Uterus (tissue), 4 donors: ENCODE measurements around the gene RNU6-8. TPM values are rescaled to one million over a fixed set of nuclear protein-coding genes. Genes with fewer than 3 reads are reported as not detected.

Source experiments
- DNase-seq, 2 donors: peaks; one replicate each; pipeline ENCODE4 v3.0.0-alpha.2; 2019 to 2020
- H3K27ac ChIP-seq, 2 donors: fragments of 200-600 bp; sonication (generic); 1 replicate in 1 of 2; 2 replicates in 1 of 2; pipeline ENCODE4 v1.5.1; 2016 to 2018
- H3K27me3 ChIP-seq, 2 donors: fragments of 200-600 bp; sonication (generic); one replicate each; pipeline ENCODE4 v1.5.1; 2018 to 2019; ENCODE audit warnings: control low read depth in 1 of 2
- H3K36me3 ChIP-seq, 2 donors: fragments of 200-600 bp; sonication (generic); one replicate each; pipeline ENCODE4 v1.5.1; 2019; ENCODE audit warnings: control low read depth in 1 of 2
- H3K4me1 ChIP-seq, 2 donors: fragments of 200-600 bp; sonication (generic); one replicate each; pipeline ENCODE4 v1.5.1; 2018 to 2019; ENCODE audit warnings: control low read depth in 1 of 2
- H3K4me3 ChIP-seq, 2 donors: fragments of 200-600 bp; sonication (generic); 1 replicate in 1 of 2; 2 replicates in 1 of 2; pipeline ENCODE4 v1.5.1; 2018 to 2019; ENCODE audit warnings: mild to moderate bottlenecking in 1 of 2
- H3K9me3 ChIP-seq, 2 donors: fragments of 200-600 bp; sonication (generic); one replicate each; pipeline ENCODE4 v1.5.1; 2019; ENCODE audit warnings: control low read depth in 1 of 2
- CTCF ChIP-seq, 4 experiments: fragments of 200-600 bp in 2 of 4; fragments of 450-650 bp in 2 of 4; sonication (generic) in 2 of 4; IDR thresholded peaks; one replicate each; pipeline ENCODE4 v1.5.1; 2016 to 2019; ENCODE audit warnings: antibody characterized with exemption in 4 of 4, mild to moderate bottlenecking in 2 of 4, moderate library complexity in 1 of 4
- POLR2A ChIP-seq, 2 donors: fragments of 450-650 bp; IDR thresholded peaks; one replicate each; pipeline ENCODE4 v1.6.1; 2016; ENCODE audit warnings: antibody characterized with exemption in 2 of 2, mild to moderate bottlenecking in 1 of 2, moderate library complexity in 1 of 2
- intact Hi-C: fragments of 100-400 bp; cut with DNase I; formaldehyde crosslinking; loops from one replicate; pipeline ENCODE4 v1.15.1; 2023; ENCODE audit warnings: low total_unique reads
- total RNA-seq, 4 donors: library from RNA; depleted of rRNA in 3 of 4; stranded (reverse); fragments of >200 nt in 3 of 4; gene quantifications; one replicate each; pipeline versions ENCODE4 v1.1.0 to v1.2.4, GENCODE V29; 2014 to 2023
- donor health status: DM: yes; HTN: yes; CAD: no.

RNU6-8 gene
- total RNA-seq: not detected

- Histone ChIP-seq H3K4me1 (no peaks in the 10 kb centered on the region), H3K27ac (peak within 1 kb of the TSS; percentile 89), H3K36me3 (no peaks in the 10 kb centered on the region), H3K4me3 (peak within 1 kb of the TSS; percentile 59 to 85), H3K9me3 (no peaks in the 10 kb centered on the region), H3K27me3 (no peaks in the 10 kb centered on the region)
- intact Hi-C loops: loop anchor here (2.0 kb wide), 1 partner anchor 126 kb away; the partner anchor contains the start of gene ARHGAP5
- peak in 1 of 2 donors; percentile 69 for TF ChIP-seq POLR2A (IDR thresholded peaks at IDR 0.05)
- no peak for TF ChIP-seq CTCF (IDR thresholded peaks at IDR 0.05)
- DNase-seq: peak; percentile 86 to 89
Measured at GRCh38 chr14:32202998-32203882, at the start of gene RNU6-8. Gene RNU6-8, minus strand, starts transcription at chr14:32203269.

GRCh38 chr14:32252030-32252670, 49.1 kb upstream of the RNU6-8 start:
- Histone ChIP-seq H3K27ac (no peak overlapping the region), H3K4me3 (no peak overlapping the region), H3K4me1 (no peaks in the 10 kb centered on the region), H3K27me3 (no peaks in the 10 kb centered on the region), H3K36me3 (no peaks in the 10 kb centered on the region), H3K9me3 (no peaks in the 10 kb centered on the region)
- TF ChIP-seq CTCF (IDR thresholded peaks at IDR 0.05) (peak; percentile 78 to 86 (median 80)), POLR2A (IDR thresholded peaks at IDR 0.05) (no peak)
- intact Hi-C loops: loop anchor here (10.0 kb wide), 2 partner anchors 177 to 747 kb away; partner anchors contain the start of gene ARHGAP5
- DNase-seq: peak in 1 of 2 donors; percentile 63

- H3K4me1 ChIP-seq: no peaks in the 10 kb centered on the region
- H3K9me3 ChIP-seq: no peaks in the 10 kb centered on the region
- no peaks in the 10 kb centered on the region for H3K36me3 ChIP-seq
- no peaks in the 10 kb centered on the region for H3K27me3 ChIP-seq
- no peak overlapping the region for H3K27ac ChIP-seq
- no peak for TF ChIP-seq CTCF (IDR thresholded peaks at IDR 0.05)
- TF ChIP-seq POLR2A (IDR thresholded peaks at IDR 0.05): no peak
- DNase-seq: no peak
- intact Hi-C loops: loop anchor here (10.0 kb wide), 2 partner anchors 177 to 747 kb away; partner anchors contain the start of gene ARHGAP5
- no peak overlapping the region for H3K4me3 ChIP-seq
Measured at GRCh38 chr14:32251530-32251929, 48.5 kb upstream of the RNU6-8 start.

GRCh38 chr14:32250681-32251080, 47.6 kb upstream of the RNU6-8 start:
- intact Hi-C loops: loop anchor here (10.0 kb wide), 2 partner anchors 176 to 746 kb away; partner anchors contain the start of gene ARHGAP5
- TF ChIP-seq POLR2A (IDR thresholded peaks at IDR 0.05) (no peak), CTCF (IDR thresholded peaks at IDR 0.05) (no peak)
- H3K27ac ChIP-seq: no peak overlapping the region
- DNase-seq: no peak
- H3K9me3 ChIP-seq: no peaks in the 10 kb centered on the region
- no peaks in the 10 kb centered on the region for H3K27me3 ChIP-seq
- no peak overlapping the region for H3K4me3 ChIP-seq
- H3K36me3 ChIP-seq: no peaks in the 10 kb centered on the region
- no peaks in the 10 kb centered on the region for H3K4me1 ChIP-seq
